Measurements from ENCODE around the gene MAB21L4. TPM values are rescaled to one million over a fixed set of nuclear protein-coding genes. Genes with fewer than 3 reads are reported as not detected.

Gene MAB21L4
- total and polyA plus RNA-seq, 2 of the 8 experiments (the other 6 are each of a cell fraction or from before 2014, with no cell fraction given), result 0.11 TPM; not detected in 1

DNA sequence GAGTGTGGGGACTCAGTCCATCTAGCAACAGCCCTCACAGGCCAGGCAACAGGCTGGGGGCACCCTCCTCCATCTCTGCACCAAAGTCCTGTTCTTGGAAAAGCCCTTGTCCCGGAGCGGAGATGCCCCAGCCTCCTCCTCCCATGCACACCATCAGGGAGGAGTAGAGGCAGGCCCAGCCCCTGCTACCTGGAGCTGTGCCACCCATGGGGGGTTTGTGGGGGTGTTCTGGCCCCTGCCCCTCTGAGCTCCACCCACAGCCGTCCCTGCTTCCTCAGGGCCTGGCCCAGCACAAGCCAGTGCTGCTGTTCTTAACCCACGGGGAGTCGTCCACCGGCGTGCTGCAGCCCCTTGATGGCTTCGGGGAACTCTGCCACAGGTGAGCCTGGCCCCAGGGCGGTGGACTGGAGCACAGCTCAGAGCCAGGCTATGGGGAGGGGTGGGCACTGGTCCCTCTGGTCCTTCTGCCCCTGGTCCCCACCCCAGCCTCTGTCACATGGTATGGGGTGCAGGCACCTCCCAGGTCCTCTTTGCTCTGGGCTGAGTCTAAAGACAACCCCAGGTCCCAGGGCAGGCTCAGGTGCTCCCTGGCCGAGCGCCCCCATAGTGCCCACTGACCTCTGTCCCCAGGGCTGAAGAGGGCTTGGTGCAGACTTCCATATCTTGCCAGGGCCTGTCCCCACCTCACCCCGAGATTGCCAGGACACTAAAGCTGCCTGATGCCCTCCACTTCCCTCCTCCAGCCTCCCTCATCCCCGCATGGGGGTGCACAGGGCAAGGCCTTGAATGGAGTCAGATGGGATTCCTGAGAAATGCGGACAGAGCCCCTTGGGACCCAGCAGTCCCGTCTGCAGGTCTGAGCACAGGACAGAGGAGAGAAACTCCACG is 24.6 kb downstream of the MAB21L4 start (continued):
- TF ChIP-seq, protein P1, sequence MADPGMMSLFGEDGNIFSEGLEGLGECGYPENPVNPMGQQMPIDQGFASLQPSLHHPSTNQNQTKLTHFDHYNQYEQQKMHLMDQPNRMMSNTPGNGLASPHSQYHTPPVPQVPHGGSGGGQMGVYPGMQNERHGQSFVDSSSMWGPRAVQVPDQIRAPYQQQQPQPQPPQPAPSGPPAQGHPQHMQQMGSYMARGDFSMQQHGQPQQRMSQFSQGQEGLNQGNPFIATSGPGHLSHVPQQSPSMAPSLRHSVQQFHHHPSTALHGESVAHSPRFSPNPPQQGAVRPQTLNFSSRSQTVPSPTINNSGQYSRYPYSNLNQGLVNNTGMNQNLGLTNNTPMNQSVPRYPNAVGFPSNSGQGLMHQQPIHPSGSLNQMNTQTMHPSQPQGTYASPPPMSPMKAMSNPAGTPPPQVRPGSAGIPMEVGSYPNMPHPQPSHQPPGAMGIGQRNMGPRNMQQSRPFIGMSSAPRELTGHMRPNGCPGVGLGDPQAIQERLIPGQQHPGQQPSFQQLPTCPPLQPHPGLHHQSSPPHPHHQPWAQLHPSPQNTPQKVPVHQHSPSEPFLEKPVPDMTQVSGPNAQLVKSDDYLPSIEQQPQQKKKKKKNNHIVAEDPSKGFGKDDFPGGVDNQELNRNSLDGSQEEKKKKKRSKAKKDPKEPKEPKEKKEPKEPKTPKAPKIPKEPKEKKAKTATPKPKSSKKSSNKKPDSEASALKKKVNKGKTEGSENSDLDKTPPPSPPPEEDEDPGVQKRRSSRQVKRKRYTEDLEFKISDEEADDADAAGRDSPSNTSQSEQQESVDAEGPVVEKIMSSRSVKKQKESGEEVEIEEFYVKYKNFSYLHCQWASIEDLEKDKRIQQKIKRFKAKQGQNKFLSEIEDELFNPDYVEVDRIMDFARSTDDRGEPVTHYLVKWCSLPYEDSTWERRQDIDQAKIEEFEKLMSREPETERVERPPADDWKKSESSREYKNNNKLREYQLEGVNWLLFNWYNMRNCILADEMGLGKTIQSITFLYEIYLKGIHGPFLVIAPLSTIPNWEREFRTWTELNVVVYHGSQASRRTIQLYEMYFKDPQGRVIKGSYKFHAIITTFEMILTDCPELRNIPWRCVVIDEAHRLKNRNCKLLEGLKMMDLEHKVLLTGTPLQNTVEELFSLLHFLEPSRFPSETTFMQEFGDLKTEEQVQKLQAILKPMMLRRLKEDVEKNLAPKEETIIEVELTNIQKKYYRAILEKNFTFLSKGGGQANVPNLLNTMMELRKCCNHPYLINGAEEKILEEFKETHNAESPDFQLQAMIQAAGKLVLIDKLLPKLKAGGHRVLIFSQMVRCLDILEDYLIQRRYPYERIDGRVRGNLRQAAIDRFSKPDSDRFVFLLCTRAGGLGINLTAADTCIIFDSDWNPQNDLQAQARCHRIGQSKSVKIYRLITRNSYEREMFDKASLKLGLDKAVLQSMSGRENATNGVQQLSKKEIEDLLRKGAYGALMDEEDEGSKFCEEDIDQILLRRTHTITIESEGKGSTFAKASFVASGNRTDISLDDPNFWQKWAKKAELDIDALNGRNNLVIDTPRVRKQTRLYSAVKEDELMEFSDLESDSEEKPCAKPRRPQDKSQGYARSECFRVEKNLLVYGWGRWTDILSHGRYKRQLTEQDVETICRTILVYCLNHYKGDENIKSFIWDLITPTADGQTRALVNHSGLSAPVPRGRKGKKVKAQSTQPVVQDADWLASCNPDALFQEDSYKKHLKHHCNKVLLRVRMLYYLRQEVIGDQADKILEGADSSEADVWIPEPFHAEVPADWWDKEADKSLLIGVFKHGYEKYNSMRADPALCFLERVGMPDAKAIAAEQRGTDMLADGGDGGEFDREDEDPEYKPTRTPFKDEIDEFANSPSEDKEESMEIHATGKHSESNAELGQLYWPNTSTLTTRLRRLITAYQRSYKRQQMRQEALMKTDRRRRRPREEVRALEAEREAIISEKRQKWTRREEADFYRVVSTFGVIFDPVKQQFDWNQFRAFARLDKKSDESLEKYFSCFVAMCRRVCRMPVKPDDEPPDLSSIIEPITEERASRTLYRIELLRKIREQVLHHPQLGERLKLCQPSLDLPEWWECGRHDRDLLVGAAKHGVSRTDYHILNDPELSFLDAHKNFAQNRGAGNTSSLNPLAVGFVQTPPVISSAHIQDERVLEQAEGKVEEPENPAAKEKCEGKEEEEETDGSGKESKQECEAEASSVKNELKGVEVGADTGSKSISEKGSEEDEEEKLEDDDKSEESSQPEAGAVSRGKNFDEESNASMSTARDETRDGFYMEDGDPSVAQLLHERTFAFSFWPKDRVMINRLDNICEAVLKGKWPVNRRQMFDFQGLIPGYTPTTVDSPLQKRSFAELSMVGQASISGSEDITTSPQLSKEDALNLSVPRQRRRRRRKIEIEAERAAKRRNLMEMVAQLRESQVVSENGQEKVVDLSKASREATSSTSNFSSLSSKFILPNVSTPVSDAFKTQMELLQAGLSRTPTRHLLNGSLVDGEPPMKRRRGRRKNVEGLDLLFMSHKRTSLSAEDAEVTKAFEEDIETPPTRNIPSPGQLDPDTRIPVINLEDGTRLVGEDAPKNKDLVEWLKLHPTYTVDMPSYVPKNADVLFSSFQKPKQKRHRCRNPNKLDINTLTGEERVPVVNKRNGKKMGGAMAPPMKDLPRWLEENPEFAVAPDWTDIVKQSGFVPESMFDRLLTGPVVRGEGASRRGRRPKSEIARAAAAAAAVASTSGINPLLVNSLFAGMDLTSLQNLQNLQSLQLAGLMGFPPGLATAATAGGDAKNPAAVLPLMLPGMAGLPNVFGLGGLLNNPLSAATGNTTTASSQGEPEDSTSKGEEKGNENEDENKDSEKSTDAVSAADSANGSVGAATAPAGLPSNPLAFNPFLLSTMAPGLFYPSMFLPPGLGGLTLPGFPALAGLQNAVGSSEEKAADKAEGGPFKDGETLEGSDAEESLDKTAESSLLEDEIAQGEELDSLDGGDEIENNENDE (IDR thresholded peaks at IDR 0.05; ENCODE audit: insufficient replicate concordance, low read length), result no peak
- TF ChIP-seq ZNF274 (IDR thresholded peaks at IDR 0.05; ENCODE audit: borderline replicate concordance, extremely low read depth, low read length) (no peak), CBX8 (IDR thresholded peaks at IDR 0.05; ENCODE audit: borderline replicate concordance, low read depth, low read length) (no peak), CREB1 (IDR thresholded peaks at IDR 0.05) (no peak), TEAD4 (IDR thresholded peaks at IDR 0.05; ENCODE audit: low read depth, low read length) (no peak), CHD1 (IDR thresholded peaks at IDR 0.05; ENCODE audit: low read depth, low read length) (no peak)
- TF ChIP-seq, protein P2, sequence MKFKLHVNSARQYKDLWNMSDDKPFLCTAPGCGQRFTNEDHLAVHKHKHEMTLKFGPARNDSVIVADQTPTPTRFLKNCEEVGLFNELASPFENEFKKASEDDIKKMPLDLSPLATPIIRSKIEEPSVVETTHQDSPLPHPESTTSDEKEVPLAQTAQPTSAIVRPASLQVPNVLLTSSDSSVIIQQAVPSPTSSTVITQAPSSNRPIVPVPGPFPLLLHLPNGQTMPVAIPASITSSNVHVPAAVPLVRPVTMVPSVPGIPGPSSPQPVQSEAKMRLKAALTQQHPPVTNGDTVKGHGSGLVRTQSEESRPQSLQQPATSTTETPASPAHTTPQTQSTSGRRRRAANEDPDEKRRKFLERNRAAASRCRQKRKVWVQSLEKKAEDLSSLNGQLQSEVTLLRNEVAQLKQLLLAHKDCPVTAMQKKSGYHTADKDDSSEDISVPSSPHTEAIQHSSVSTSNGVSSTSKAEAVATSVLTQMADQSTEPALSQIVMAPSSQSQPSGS (IDR thresholded peaks at IDR 0.05; ENCODE audit: low read length), result no peak

Data from H1 (cell line).